GM12864 (cell line): Measurements from ENCODE around the gene SULT1A2.

Experiments used
- DNase-seq: peaks from one replicate; pipeline ENCODE4 v3.0.0-alpha.2; 2011; ENCODE audit warnings: low read depth
- H3K4me3 ChIP-seq: 2 replicates; pipeline ENCODE4 v1.5.1; 2011; ENCODE audit warnings: mild to moderate bottlenecking, low read depth, low read length, control low read depth
- CTCF ChIP-seq: IDR thresholded peaks from 2 replicates; pipeline ENCODE4 v1.5.1; 2011; ENCODE audit warnings: low read depth, mild to moderate bottlenecking, moderate library complexity, low read length, control low read depth, inconsistent platforms; ENCODE audit errors: missing control alignments

SULT1A2 gene

GRCh38 chr16:28543072-28543471 lies 53.8 kb downstream of the SULT1A2 start:
- TF ChIP-seq CTCF = no peak
- DNase-seq = no peak
- no peak overlapping the region for H3K4me3 ChIP-seq

GRCh38 chr16:28542646-28543045 lies 54.2 kb downstream of the SULT1A2 start:
- no peak overlapping the region for H3K4me3 ChIP-seq
- no peak for DNase-seq
- no peak for TF ChIP-seq CTCF
